Raji (cell line): ENCODE results near the gene FDX1.

Experiments used
- POLR2A ChIP-seq: IDR thresholded peaks from 2 replicates; pipeline ENCODE4 v1.6.1; 2011; ENCODE audit warnings: low read depth, low read length, control low read depth; ENCODE audit not compliant: insufficient read depth

FDX1 gene

DNA sequence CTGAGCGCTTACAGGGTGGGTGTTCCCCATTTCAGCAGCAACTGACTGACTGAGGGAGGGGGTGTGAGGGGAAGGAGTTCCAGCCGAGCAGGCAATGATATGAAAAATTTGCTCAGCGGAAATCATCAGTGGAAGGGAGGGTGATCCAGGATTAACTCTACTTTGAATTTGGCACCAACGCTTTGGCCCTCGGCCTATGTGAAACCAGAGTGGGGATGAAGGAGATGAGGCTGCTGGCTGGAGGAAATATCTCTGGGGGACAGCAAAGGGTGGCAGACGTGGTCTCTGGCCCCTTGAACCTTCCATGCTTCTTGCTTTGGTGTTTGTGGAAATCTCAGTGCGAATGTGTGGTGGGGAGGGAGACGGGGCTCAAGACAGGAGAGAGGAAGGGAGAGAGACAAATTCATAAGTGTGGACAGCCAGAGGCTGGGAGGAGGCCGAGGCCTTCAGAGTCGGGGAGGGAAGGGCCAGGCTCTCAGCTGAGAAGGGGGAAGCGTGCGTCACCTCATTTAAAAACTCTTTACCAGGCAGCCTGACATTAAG, 83.6 kb downstream of the FDX1 start:
- TF ChIP-seq POLR2A = no peak

DNA sequence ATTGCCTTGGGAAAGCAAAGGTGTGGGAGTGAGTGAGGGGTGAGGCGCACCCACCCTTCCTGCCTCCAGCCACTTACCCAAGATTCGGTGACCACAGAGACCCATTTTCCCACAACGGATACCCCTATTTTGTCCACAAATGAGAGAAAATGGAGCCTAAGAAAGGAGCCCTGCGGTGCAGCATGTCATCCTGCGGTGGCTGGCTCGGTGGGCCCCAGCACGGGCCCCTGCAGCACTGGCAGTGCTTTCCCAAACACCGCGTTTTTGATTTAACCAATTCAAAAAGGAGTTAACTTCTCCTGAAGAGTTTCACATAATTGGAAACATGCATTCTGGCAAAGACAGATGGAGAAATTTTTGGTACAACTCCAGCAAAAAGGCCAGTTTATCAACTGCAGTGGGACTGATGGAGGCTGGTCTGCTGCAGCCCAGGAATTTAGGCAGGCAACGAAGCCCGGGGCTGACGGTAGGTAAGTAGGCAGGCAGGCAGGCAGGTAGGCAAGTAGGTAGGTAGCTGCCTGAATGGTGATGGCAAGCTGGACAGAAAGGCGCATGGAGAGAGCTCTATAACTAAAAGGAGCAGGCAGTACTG, 84.2 kb downstream of the FDX1 start:
- TF ChIP-seq POLR2A = no peak
